22Rv1 (cell line): ENCODE data around the gene IGLL5.

Experiments used
- CTCF ChIP-seq: fragments of 450-650 bp; IDR thresholded peaks from 2 replicates; pipeline ENCODE4 v1.5.1; 2017; ENCODE audit warnings: mild to moderate bottlenecking
- ZFX ChIP-seq: fragments of 450-650 bp; IDR thresholded peaks from 2 replicates; pipeline ENCODE4 v1.6.1; 2017; ENCODE audit warnings: antibody characterized with exemption, borderline replicate concordance

- TF ChIP-seq CTCF (no peak), ZFX (no peak)
Measured at GRCh38 chr22:22890085-22890484, 2.5 kb downstream of the IGLL5 start.
